NCI-H2196 treated with DMSO at 0.1 percent for 48 hours (cell line): Measurements from ENCODE around the gene ZAP70.

Experiments used
- DNase-seq: peaks from one replicate; lab custom pipeline; 2025; ENCODE audit not compliant: unreplicated experiment; lab: John Stamatoyannopoulos, UW

The ZAP70 gene

DNA sequence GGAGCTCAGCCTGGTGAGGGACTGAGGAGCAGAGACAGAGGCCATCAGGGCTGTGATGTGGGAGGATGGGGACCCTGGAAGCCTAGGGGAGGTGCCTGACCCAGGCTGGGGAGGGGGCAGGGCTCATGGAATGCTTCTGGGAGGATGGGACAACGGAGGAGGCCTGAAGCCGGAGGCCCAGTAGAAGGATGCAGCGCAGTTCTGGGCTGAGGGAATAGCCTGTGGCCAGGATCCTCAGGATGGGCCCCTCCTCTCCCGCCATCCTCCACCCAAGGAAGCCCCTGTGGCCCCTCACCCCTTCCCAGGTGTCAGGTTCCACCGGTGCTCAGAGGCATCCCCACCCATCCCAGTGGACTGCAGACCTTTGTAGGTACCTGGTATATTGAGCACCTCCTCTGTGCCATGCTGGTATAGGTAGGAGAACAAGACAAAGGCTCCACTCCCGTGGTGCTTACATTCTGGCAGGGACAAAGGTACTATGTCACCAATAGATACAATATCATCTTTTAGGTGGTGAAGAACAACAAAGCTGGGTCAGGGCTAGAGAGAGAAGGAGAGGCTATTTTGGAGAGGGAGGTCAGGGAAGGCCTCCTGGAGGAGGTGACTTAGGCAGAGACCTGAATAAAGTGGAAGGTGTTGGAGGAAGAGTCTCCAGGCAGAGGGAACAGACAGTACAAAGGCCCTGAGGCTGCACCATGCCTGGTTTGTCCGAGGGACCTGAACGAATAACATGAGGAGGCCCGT lies 2.7 kb downstream of the ZAP70 start:
- no peak for DNase-seq

DNA sequence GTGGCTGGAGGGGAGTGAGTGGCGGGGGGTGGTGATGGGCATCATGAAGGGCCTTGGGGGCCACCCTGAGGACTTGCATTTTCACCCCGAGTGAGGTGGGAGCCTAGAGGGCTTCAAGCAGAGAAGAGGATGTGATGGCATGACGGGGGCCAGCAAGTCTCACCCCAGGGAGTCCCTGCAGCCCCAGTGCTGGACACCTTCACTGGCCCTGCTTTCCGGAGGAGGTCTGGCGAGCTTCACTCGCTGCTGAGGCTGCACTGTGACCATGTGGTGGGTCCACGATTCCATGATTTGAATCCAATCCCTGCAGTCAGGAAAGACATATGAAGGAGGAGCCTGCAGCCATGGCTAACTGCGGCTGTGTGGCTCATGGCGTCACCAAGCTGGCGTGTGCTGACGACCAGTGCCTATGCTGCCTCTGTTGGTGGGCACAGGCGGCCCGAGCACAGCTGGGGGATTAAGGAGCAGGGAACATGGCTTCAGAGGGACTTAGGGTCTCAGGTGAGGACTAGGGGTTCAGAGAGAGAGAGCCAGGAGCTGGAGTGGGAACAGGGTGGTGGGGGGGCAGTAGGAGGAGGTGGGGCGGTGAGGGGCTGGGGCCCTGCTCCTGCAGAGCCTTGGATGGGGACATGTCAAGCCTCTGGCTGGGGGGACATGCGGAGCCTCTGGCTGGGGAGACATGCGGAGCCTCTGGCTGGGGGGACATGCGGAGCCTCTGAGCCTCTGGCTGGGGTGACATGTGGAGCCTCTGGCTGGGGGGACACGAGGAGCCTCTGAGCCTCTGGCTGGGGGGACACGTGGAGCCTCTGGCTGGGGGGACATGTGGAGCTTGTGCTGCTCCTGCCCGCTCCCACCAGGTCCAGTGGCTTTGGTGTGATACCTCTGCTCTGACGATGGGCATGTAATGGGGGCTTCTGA lies 3.6 kb downstream of the ZAP70 start:
- no peak for DNase-seq

DNA sequence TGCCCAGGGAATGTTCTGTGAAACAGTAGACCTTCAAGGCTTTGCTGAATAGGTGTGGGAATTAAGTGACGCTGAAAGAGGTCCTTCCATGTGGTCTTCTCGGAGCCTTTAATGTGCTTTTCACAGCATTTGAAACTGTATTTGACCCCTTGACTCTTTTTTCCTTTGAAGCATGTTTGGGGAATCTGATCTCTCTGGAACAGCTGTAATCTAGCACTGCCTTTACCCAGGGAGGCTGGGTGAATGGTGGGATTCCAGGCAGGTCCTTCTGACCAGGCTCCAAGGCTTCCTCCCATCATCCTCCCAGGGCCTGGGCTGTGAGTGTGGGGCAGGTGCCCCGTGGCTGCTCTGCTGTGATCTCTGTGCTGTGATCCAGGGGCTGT lies 4.2 kb downstream of the ZAP70 start:
- DNase-seq, result no peak

DNA sequence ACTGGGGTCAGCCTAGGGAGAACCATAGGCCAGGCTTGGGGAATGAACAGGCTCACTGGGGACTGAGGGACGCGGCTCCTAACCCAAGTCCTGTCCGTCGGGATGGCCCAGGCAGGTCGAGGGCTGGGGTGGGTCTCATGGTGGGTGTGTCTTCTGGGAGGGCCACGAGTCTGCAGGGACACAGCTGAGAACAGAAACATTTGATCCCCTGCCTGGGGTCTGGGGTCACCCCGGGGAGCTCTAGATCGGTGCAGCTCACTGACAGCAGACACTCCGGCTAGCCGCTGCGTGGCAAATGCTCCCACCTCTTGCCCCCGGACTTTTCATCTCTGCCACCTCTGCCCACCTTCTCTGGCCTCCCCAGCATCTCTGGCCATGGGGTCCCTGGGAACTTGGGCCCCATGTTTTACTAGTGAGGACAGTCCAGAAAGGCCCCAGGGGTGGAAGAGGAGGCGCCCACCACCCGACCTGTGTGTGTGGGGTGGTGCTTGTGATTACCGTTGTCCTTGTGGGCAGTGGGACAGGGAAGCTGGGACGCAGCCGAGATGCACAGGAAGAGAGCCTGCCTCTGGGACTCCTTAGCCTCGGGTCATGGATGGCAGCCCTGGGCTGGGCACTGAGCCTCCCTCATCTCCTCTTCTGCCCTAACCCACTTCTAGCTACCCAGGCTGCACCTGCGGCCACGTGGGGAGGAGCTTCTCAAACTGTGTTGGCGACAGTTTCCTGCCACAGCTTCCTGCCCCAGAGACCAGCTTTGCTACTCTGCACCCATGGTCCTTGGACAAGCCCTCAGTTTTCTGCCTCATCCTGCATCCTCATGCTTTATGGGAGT lies 4.9 kb downstream of the ZAP70 start:
- no peak for DNase-seq

DNA sequence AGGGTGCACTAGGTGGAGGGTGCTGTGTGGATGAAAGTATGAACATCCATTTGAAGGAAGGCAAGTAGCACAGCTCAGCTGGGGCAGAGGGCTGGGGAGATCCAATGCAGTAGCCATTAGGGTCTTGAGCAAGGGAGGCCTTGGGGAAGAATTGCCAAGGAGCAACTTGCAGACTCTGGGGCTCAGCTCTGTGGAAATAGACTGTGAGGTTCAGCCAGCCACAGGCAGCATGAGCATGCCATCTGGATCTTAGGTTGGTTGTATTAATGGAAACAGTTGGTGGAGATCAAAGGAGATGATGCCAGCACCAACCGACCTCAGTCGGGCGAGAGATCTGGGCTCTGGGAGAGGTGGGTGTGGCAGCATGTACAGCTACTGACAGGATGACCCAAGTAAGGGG lies 5.6 kb downstream of the ZAP70 start:
- DNase-seq, result no peak

DNA sequence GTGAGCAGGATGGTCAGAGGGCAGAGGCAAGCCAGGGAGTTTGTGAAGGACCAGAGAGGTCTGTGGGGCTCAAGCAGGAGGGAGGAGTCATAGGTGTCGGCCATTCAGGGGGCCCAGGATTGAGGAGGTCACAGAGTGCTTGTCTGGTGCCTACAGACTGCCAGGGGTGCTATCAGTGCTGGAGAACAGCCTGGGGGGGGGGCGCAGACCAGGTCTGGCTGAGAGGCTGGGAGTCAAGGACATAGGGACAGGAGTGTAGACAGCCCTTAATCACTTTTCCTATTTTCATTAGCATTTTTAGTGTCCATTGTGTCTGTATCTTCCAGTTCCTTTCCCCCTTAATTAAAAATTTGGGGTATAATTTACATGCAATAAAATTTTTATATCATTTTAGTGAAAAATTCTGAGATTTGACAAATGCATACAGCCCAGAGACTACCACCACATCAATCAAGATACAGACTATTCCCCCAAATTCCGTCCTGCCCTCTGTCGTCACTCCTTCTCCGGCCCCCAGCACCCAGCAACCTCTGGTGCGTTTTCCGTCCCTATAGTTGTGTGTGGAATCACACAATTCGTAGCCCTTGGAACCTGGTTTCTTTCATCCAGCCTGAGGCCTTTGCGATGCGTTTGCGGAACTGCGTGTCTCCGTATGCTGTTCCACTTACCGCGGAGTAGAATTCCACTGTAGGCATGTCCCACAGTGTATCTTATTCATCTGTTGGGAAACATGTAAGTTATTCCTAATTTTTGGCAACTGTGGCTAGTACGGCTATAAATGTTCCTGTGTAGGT lies 6.2 kb downstream of the ZAP70 start:
- no peak for DNase-seq

DNA sequence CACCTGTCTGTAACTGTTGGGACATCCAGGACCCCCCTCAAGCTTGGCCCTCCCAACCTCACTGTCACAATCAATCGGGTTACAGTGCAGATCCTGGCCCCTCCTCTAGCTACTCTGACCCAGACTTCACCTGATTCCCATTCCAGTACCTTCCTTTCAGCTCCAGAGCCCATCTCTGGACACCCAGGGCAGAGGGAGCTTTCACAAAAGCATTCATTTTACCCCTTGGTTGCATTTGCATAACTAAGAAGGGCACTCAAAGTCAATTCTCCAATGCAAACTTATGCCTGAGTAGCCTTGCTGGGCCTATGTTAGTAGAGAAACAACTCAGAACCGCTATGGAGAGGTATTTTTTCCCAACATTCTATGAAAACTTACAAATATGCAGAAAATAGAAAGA lies 7.4 kb downstream of the ZAP70 start:
- no peak for DNase-seq

DNA sequence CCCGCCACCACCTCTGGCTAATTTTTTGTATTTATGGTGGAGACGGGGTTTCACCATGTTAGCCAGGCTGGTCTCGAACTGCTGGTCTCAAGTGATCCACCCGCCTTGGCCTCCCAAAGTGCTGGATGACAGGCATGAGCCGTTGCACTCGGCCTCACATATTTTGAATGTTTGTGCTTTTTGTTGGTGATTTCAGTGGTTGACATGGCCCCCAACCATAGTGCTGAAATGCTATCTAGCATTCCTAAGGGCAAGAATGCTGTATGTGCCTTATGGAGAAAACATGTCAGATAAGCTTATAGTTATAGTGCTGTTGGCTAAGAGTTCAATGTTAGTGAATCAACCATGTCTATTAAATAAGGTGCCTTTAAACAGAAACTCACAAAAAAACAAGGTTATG lies 8.9 kb downstream of the ZAP70 start:
- DNase-seq, result no peak

DNA sequence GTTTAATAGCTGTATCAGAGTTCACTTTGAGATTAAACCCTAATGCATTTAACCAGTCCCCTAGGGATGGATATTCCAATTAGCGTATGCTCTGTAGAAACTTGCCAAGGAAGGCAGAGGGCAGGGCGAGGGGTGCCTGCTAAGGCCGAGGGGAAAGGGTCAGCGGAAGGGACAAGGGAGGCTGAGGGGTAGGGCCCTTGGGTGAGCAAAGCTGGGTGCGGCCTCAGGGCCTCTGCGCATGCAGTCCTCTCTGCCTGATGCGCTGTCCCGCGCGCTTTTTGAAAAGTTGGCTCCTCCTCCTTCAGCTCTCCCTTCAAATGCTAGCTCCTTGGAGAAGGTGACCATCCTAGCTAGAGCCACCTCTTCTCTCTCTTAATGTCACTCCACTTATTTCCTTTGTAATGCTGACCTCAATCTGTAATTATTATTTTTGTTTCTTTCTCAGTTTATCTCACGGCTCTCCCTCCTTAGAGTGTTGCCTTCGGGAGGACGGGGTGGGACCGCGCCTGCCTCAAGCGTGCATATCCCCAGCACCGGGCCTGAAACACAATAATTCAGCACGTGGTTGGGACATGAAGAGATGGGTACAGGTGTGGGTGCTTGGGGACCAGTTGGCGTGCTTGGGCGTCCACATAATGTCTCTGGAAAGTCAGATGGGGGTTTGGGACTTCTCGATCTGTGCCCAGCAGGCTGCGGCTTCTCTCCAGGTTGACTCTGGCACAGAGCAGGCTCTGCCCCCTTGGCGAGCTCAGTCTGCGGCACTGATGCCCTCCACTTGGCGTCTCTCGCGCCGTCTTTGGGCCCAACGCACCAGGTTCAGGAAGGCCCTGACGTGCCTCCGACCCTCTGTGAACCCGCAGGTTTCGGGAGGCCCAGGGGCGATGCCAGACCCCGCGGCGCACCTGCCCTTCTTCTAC lies 10.0 kb downstream of the ZAP70 start:
- no peak for DNase-seq

DNA sequence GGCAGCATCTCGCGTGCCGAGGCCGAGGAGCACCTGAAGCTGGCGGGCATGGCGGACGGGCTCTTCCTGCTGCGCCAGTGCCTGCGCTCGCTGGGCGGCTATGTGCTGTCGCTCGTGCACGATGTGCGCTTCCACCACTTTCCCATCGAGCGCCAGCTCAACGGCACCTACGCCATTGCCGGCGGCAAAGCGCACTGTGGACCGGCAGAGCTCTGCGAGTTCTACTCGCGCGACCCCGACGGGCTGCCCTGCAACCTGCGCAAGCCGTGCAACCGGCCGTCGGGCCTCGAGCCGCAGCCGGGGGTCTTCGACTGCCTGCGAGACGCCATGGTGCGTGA lies 10.7 kb downstream of the ZAP70 start:
- no peak for DNase-seq

DNA sequence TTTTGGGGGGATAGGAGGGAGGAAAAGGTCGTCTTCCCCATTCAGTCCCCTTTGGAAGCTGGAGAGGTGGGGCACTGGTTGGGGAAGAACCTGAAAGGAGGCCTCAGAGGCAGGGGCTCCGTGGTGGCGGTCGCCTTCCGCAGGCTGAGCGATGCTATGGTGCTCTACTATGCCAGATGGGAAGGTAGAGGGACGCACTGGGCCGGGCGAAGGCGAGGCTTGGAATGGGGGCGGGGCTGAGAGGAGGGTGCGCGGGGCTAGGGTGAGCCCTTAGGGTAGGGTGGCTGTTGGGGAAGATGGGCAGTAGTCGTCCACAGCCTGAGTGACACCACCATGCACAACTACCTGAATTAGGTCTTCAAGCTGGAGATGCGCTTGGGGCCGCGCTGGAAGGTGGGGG lies 11.1 kb downstream of the ZAP70 start:
- no peak for DNase-seq

DNA sequence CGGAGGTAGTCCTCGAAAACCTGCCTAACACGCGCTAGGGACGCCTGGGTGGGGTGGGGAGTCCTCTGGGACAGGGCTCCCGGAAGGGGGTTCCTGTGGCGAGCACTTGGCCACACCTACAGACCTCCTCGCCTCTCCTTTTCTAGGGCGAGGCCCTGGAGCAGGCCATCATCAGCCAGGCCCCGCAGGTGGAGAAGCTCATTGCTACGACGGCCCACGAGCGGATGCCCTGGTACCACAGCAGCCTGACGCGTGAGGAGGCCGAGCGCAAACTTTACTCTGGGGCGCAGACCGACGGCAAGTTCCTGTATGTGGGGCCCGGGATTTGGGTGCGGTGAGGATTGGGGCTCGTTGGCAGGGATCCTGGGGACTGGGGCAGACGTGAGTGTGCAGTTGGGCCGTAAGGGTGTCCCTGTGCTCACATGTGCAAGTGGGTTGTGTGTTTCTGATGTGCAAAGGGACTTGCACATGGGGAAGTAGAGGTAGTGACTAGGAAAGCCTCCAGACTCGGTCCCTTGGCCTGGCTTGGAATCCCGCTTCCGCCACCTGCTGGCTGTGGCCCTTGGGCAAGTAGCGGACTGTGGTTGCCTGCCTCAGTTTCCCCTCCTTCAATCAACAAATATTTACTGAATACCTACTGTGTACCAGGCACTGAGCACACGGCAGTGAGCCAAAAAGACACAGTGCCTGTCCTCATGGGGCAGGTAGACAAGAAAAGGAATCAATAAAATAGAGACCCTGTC lies 11.7 kb downstream of the ZAP70 start:
- DNase-seq, result no peak

DNA sequence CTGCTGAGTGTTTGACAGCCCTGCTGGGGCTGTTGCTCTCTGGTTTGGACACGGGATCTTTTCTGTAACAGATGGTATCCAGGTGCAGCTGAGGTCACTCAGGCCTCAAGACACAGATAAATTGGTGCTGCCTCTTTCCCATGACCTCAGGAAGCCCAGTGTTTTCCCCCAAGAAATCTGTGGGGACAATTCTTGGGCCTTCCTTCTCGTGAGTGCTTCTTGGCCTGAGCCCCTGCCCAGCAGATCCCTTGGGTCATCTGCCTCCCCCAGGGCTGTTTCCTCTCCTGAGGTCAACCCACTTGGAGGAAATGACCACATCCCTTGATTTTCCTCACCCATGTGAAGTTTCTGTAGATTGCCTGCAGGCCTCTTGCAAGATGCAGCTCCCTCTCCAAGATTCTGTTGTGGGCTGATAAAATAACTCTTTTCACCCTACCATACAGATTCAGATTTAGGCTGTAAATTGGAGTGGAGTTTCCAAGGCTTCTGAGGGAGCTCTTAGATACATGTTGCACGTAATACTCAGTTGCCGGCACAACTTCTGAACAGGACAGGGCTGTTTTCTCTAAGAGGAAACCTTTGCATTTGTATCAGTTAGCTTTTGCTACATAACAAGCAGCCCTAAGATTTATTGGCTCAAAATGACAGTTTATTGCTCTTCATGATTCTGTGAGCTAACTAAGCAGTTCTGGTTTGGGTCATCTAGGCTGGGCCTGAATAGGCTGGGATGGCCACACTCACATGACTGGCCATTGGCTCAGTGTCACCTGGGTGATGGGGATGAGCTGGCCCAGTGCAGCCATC lies 13.1 kb downstream of the ZAP70 start:
- no peak for DNase-seq

DNA sequence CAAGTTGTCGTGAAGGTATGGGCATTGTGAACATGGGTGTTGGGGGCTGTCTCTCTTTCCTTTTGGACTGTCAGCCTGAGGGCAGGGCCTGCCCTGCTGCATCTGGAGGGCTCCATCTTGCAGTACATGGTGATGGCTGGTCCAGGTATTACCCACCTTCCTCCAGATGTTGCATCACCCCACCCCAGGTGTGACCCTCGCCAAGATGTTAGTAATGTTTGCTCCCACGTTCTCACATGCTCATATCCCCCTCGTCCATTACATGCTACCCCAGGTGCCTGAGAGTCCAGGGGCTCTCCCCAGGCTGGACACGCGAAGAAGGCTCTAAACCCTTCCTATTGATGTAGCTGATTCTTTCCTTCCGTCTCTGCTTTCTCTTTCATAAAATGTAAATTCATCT lies 13.9 kb downstream of the ZAP70 start:
- DNase-seq, result no peak

DNA sequence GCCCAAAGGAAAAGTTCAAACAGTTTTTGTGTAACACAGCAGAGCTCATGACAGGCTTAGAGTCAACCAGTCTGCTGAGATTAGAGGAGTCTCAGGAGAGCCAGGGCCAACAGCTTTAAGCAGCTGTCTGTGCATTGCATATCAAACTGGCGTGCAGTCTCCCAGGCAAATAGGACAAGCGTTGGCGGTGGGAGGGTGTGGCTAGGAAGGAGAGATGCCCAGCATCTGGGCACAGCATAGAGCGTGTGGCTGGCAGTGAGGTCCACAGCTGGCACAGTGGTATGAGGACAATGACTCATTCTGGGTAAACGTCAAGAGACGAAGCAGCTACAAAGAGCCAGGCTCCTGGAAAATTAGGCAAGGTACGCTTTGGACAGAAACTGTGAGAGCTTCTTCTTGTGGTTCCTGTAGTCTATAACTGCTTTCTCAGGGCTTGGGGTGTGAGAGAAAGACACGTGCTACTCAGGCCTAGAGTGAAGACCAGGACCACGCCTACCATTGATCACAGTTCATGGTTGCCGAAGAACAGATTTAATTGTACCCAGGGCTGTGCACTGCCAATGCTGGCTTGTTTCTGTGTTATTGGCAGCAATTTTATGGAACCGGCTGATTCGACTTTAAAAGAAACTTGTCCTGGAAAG lies 14.8 kb downstream of the ZAP70 start:
- DNase-seq, result no peak

DNA sequence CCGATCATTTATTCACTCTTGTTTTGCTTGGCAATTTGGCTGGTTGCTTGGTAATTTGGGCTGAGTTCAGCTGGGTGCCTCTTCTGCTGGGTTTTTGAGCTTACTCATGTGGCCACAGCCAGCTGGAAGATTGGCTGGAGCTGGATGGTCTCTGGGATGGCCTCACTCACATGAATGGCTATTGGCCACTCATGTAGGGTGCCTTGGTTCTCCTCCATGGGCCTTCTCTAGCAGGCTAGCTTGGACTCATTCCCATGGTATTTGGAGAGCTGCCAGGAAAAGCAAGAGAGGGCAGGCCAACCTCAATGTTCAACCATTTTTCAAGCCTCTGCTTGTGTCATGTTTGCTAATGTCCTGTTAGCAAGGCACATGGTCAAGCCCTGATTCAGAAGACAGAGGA lies 16.9 kb downstream of the ZAP70 start:
- no peak for DNase-seq

DNA sequence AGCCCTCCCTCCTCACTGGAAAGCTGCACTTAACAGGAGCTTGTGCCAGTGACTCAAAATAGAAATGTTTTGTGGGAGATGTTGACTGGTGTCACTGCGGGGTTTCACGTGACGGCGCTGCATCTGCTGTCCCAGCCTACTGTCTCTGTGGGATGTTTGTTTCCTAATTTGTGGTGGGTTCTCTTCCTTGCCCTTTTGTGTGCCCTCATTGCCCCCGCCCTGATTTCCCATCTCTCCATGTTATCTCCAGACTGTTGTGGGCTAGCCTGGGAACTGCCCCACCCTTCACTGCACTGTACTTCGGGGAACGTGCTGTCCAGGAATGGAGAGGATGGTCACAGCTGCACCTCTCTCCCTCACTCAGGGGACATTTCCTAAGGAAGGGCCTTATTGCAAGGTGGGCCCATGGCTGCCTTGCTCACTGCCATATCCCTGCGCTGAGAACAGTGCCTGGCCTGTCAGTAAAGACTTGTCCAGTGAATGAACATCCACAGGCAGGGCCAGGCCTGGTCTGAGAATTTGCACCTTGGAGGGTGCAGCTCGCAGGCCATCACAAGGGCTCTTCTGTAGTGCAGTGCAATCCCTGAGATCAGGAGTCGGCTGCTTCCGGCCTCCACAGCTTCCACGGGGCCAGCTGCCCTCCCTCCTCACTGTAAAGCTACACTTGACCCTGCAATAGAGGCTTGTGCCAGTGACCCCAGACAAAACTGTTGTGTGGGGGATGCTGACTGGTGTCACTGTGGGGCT lies 18.1 kb downstream of the ZAP70 start:
- DNase-seq, result no peak
